Kidney epithelial cell (primary cell): Measurements from ENCODE around the gene DLGAP4. TPM values are rescaled to one million over a fixed set of nuclear protein-coding genes. Genes with fewer than 3 reads are reported as not detected.

Source experiments
- DNase-seq: peaks from one replicate; pipeline ENCODE4 v3.0.0-alpha.2; 2010; ENCODE audit warnings: low read depth
- H3K27me3 ChIP-seq: 2 replicates; pipeline ENCODE4 v1.6.0; 2011; ENCODE audit warnings: low read length; ENCODE audit not compliant: control insufficient read depth, insufficient read depth
- H3K36me3 ChIP-seq: 2 replicates; pipeline ENCODE4 v1.5.1; 2011; ENCODE audit warnings: low read length; ENCODE audit not compliant: control insufficient read depth, insufficient read depth
- H3K4me3 ChIP-seq: 2 replicates; pipeline ENCODE4 v1.5.1; 2011; ENCODE audit warnings: low read depth, mild to moderate bottlenecking, control low read depth, low read length
- total RNA-seq: library from RNA; depleted of rRNA; stranded (reverse); fragments of >200 nt; gene quantifications from 2 replicates; pipeline ENCODE4 v1.2.3, GENCODE V29; 2015
- TF ChIP-seq, protein P1 (sequence below): IDR thresholded peaks from 2 replicates; pipeline ENCODE4 v1.5.1; 2011; ENCODE audit warnings: mild to moderate bottlenecking, moderate library complexity, low read length, control low read depth, inconsistent platforms; ENCODE audit not compliant: insufficient read depth, poor library complexity, severe bottlenecking

Gene DLGAP4
- total RNA-seq, 1 donor from 2014 or later = 78.4 TPM

DNA sequence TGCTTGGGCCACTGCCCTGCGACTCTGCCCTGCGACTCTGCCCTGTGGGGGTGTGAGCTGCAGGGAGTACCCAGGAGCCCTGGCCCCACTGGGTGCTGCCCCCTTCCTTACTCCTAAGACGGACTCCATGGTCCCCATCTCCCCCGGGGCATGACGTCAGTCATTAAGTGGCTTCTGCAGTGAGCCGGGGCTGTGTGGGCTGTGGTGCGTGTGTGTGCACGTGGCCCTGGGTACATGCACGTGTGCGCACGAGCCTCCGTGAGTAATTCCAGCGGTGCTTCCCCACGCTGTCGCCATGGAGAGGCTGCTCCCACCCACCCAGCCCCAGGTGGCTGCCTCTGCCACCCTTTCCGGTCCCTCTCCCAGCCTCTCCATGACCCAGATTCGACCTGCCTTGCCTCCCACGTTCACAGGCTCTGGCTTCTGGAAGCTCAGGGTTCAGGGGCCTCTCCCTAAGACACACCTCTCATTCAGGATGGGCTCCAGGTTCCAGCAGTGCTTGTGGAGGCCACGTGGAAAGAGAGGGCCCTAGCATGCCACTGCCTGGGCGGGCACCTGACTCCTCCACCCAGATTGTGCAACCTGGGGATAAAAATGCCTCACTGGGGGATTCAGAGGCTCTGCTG is 88.3 kb downstream of the DLGAP4 start:
- TF ChIP-seq, protein P1, sequence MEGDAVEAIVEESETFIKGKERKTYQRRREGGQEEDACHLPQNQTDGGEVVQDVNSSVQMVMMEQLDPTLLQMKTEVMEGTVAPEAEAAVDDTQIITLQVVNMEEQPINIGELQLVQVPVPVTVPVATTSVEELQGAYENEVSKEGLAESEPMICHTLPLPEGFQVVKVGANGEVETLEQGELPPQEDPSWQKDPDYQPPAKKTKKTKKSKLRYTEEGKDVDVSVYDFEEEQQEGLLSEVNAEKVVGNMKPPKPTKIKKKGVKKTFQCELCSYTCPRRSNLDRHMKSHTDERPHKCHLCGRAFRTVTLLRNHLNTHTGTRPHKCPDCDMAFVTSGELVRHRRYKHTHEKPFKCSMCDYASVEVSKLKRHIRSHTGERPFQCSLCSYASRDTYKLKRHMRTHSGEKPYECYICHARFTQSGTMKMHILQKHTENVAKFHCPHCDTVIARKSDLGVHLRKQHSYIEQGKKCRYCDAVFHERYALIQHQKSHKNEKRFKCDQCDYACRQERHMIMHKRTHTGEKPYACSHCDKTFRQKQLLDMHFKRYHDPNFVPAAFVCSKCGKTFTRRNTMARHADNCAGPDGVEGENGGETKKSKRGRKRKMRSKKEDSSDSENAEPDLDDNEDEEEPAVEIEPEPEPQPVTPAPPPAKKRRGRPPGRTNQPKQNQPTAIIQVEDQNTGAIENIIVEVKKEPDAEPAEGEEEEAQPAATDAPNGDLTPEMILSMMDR = no peak
- no peak for DNase-seq
- H3K36me3 ChIP-seq = no peaks in the 10 kb centered on the region
- peaks cover 9% of the 10 kb centered on the region for H3K27me3 ChIP-seq
- no peak overlapping the region for H3K4me3 ChIP-seq

DNA sequence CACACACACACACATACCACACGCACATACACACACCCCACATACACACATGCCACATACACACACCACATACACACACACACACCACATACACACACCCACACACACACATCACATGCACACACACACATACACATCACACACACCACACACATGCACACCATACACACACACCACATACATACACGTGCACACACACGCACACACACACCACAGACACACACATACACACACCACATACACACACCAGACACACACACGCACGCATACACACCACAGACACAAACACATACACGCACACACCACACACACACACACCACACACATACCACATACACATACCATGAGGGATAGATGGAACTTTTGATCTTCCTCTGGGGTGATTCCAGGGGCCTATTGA is 90.2 kb downstream of the DLGAP4 start:
- TF ChIP-seq, protein P1 = no peak
- Histone ChIP-seq H3K27me3 (peaks cover 22% of the 10 kb centered on the region), H3K36me3 (no peaks in the 10 kb centered on the region), H3K4me3 (no peak overlapping the region)
- DNase-seq = no peak

DNA sequence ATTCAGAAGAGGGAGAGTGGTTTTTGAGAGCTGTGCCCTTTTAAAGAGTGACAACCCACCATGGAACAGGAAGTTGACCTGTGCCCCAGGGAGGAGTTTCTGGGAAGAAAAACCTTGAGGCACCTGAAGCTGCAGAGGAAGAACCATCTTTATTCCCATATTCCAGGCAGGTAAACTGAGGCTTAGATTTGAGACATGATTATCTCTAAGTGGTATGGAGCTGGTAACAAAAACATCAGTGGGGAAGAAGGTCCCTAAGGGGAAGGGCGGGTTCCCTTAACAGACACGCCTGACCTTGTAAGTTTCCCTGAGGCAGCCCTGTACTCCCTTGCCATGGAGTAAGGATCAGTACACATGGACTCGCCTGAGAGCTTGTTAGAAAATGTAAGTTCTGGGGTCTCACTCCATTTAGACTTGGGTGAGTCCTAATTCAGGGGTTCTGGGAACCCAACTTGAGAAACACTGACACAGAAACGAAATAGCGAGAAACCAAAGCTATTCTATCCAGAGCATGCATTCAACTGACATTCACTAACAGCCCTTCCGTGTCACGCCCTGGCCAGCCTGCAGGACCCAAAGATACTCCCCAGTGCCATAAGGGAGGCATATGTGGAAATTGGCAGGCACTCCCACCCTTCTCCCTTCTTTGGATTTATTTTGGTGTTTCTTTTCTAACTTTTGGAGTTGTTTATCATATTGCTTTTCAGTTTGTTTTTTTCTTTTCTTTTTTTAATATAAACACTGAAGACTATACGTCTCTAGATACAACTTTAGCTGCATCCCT is 90.9 kb downstream of the DLGAP4 start:
- Histone ChIP-seq H3K27me3 (peaks cover 29% of the 10 kb centered on the region), H3K4me3 (no peak overlapping the region), H3K36me3 (no peaks in the 10 kb centered on the region)
- TF ChIP-seq, protein P1 = no peak
- no peak for DNase-seq

GRCh38 chr20:36398515-36398914 is 92.4 kb downstream of the DLGAP4 start:
- TF ChIP-seq, protein P1 = no peak
- no peak overlapping the region for H3K4me3 ChIP-seq
- no peaks in the 10 kb centered on the region for H3K36me3 ChIP-seq
- DNase-seq = no peak
- H3K27me3 ChIP-seq = peaks cover 36% of the 10 kb centered on the region

- H3K36me3 ChIP-seq = no peaks in the 10 kb centered on the region
- DNase-seq = no peak
Measured at GRCh38 chr20:36399147-36399968, 93.2 kb downstream of the DLGAP4 start.

More at GRCh38 chr20:36399147-36399968, 93.2 kb downstream of the DLGAP4 start:
- TF ChIP-seq, protein P1 = peak; percentile 37
- peaks cover 39% of the 10 kb centered on the region for H3K27me3 ChIP-seq
- no peak overlapping the region for H3K4me3 ChIP-seq
